ENCODE results near the gene B3GAT1.
A peak's percentile ranks its signal among the peaks of the same experiment; 100 is the strongest.

The B3GAT1 gene

GRCh38 chr11:134413826-134414731 lies 2.0 kb upstream of the B3GAT1 start:
- Mint-ChIP-seq H3K36me3 (ENCODE audit: low read depth) (no peaks in the 10 kb centered on the region), H3K27ac (no peak overlapping the region), H3K27me3 (ENCODE audit: low read depth) (peaks cover 86% of the 10 kb centered on the region), H3K4me3 (peak overlapping the region; percentile 74 to 76 (median 76)), H3K9me3 (no peaks in the 10 kb centered on the region), H3K4me1 (peaks cover 13% of the 10 kb centered on the region)
- TF ChIP-seq CTCF (IDR thresholded peaks at IDR 0.05; ENCODE audit: unreplicated experiment in 3 of 3) = no peak

- H3K4me3 Mint-ChIP-seq = peak overlapping the region; percentile 74 to 76 (median 76)
- H3K27ac Mint-ChIP-seq = no peak overlapping the region
- H3K27me3 Mint-ChIP-seq (ENCODE audit: low read depth) = peaks cover 79% of the 10 kb centered on the region
- no peaks in the 10 kb centered on the region for H3K36me3 Mint-ChIP-seq (ENCODE audit: low read depth)
- no peak for TF ChIP-seq CTCF (IDR thresholded peaks at IDR 0.05; ENCODE audit: unreplicated experiment in 3 of 3)
- peaks cover 13% of the 10 kb centered on the region for H3K4me1 Mint-ChIP-seq
- H3K9me3 Mint-ChIP-seq = no peaks in the 10 kb centered on the region
Observed at GRCh38 chr11:134413043-134413825, 1.2 kb upstream of the B3GAT1 start.

GRCh38 chr11:134410766-134411165 lies 1.3 kb downstream of the B3GAT1 start:
- Mint-ChIP-seq H3K36me3 (ENCODE audit: low read depth) (no peaks in the 10 kb centered on the region), H3K27me3 (ENCODE audit: low read depth) (peaks cover 72% of the 10 kb centered on the region), H3K27ac (no peak overlapping the region), H3K9me3 (no peaks in the 10 kb centered on the region), H3K4me1 (peaks cover 13% of the 10 kb centered on the region), H3K4me3 (peak overlapping the region; percentile 66 to 76 (median 74))
- no peak for TF ChIP-seq CTCF (IDR thresholded peaks at IDR 0.05; ENCODE audit: unreplicated experiment in 3 of 3)

GRCh38 chr11:134409552-134410429 lies 2.3 kb downstream of the B3GAT1 start:
- Mint-ChIP-seq H3K4me3 (peak overlapping the region; percentile 66 to 76 (median 74)), H3K27me3 (ENCODE audit: low read depth) (peaks cover 64% of the 10 kb centered on the region), H3K4me1 (peaks cover 8% of the 10 kb centered on the region), H3K27ac (no peak overlapping the region), H3K9me3 (no peaks in the 10 kb centered on the region), H3K36me3 (ENCODE audit: low read depth) (no peaks in the 10 kb centered on the region)
- TF ChIP-seq CTCF (IDR thresholded peaks at IDR 0.05; ENCODE audit: unreplicated experiment in 3 of 3) = no peak

- Mint-ChIP-seq H3K4me3 (peak overlapping the region in 1 of 3 experiments; percentile 62), H3K4me1 (no peaks in the 10 kb centered on the region), H3K9me3 (no peaks in the 10 kb centered on the region), H3K27me3 (ENCODE audit: low read depth) (peaks cover 54% of the 10 kb centered on the region), H3K27ac (no peak overlapping the region), H3K36me3 (ENCODE audit: low read depth) (no peaks in the 10 kb centered on the region)
- TF ChIP-seq CTCF (IDR thresholded peaks at IDR 0.05; ENCODE audit: unreplicated experiment in 3 of 3) = no peak
Observed at GRCh38 chr11:134407923-134408322, 4.1 kb downstream of the B3GAT1 start.
